ENCODE data around the gene NRG3.

DNA sequence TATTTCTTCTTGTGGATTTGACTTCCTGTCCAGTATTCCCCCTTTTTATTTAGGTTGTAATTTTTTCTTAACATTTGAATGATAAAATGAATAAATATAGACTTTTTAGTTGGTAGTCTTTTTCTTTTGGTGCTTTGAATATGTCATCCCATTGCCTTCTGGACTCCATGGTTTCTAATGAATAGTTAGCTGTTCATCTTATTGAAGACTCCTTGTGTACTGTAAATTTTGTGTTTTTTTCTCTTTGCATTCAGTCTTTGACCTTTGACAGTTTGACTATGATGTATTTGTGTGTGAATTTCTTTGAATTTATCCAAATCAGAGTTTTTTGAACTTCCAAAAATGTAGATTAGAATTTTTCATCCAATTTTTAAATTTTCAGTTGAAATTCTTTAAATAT, 554.3 kb downstream of the NRG3 start:
- TF ChIP-seq GLI2 (tag by site-specific recombination; IDR thresholded peaks at IDR 0.05; ENCODE audit: borderline replicate concordance, low read depth) (no peak), ZNF423 (tag by site-specific recombination; IDR thresholded peaks at IDR 0.05) (no peak), ZNF530 (tag by site-specific recombination; IDR thresholded peaks at IDR 0.05; ENCODE audit: low read depth) (no peak)
- TF ChIP-seq, protein P1, sequence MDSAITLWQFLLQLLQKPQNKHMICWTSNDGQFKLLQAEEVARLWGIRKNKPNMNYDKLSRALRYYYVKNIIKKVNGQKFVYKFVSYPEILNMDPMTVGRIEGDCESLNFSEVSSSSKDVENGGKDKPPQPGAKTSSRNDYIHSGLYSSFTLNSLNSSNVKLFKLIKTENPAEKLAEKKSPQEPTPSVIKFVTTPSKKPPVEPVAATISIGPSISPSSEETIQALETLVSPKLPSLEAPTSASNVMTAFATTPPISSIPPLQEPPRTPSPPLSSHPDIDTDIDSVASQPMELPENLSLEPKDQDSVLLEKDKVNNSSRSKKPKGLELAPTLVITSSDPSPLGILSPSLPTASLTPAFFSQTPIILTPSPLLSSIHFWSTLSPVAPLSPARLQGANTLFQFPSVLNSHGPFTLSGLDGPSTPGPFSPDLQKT (IDR thresholded peaks at IDR 0.05; ENCODE audit: borderline replicate concordance, low read depth, low read length) = no peak
- TF ChIP-seq, protein P2, sequence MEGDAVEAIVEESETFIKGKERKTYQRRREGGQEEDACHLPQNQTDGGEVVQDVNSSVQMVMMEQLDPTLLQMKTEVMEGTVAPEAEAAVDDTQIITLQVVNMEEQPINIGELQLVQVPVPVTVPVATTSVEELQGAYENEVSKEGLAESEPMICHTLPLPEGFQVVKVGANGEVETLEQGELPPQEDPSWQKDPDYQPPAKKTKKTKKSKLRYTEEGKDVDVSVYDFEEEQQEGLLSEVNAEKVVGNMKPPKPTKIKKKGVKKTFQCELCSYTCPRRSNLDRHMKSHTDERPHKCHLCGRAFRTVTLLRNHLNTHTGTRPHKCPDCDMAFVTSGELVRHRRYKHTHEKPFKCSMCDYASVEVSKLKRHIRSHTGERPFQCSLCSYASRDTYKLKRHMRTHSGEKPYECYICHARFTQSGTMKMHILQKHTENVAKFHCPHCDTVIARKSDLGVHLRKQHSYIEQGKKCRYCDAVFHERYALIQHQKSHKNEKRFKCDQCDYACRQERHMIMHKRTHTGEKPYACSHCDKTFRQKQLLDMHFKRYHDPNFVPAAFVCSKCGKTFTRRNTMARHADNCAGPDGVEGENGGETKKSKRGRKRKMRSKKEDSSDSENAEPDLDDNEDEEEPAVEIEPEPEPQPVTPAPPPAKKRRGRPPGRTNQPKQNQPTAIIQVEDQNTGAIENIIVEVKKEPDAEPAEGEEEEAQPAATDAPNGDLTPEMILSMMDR (tag by site-specific recombination; IDR thresholded peaks at IDR 0.05) = no peak
- TF ChIP-seq, protein P3, sequence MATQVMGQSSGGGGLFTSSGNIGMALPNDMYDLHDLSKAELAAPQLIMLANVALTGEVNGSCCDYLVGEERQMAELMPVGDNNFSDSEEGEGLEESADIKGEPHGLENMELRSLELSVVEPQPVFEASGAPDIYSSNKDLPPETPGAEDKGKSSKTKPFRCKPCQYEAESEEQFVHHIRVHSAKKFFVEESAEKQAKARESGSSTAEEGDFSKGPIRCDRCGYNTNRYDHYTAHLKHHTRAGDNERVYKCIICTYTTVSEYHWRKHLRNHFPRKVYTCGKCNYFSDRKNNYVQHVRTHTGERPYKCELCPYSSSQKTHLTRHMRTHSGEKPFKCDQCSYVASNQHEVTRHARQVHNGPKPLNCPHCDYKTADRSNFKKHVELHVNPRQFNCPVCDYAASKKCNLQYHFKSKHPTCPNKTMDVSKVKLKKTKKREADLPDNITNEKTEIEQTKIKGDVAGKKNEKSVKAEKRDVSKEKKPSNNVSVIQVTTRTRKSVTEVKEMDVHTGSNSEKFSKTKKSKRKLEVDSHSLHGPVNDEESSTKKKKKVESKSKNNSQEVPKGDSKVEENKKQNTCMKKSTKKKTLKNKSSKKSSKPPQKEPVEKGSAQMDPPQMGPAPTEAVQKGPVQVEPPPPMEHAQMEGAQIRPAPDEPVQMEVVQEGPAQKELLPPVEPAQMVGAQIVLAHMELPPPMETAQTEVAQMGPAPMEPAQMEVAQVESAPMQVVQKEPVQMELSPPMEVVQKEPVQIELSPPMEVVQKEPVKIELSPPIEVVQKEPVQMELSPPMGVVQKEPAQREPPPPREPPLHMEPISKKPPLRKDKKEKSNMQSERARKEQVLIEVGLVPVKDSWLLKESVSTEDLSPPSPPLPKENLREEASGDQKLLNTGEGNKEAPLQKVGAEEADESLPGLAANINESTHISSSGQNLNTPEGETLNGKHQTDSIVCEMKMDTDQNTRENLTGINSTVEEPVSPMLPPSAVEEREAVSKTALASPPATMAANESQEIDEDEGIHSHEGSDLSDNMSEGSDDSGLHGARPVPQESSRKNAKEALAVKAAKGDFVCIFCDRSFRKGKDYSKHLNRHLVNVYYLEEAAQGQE (tag by site-specific recombination; IDR thresholded peaks at IDR 0.05) = no peak

Data from HEK293 (cell line).